ENCODE data around the gene CPEB2.

DNA sequence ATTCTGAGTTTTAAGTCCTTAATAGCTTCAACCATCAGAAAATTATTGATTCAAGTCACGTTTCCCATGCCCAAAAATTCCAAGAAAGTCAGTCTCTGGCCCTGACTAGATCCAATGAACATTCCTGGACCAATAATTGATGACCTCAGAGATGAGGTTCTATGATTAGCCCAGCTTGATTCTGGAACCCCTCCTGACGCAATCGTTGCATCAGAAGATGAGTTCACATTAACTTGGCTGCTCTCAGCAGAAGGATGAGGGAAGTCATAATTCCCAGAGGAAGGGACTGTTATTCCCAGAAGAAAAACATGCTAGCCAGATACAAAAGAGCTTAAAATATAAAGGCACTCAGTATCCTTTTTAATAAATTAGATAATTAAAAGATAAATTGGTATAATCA, 34.3 kb upstream of the CPEB2 start:
- TF ChIP-seq TAF1 (IDR thresholded peaks at IDR 0.05; ENCODE audit: borderline replicate concordance, insufficient read depth, low read length) (no peak), FOXP2 (optimal IDR thresholded peaks at IDR 0.05; ENCODE audit: borderline replicate concordance, extremely low read depth, extremely low read length, insufficient read depth) (no peak)
- TF ChIP-seq, protein P1, sequence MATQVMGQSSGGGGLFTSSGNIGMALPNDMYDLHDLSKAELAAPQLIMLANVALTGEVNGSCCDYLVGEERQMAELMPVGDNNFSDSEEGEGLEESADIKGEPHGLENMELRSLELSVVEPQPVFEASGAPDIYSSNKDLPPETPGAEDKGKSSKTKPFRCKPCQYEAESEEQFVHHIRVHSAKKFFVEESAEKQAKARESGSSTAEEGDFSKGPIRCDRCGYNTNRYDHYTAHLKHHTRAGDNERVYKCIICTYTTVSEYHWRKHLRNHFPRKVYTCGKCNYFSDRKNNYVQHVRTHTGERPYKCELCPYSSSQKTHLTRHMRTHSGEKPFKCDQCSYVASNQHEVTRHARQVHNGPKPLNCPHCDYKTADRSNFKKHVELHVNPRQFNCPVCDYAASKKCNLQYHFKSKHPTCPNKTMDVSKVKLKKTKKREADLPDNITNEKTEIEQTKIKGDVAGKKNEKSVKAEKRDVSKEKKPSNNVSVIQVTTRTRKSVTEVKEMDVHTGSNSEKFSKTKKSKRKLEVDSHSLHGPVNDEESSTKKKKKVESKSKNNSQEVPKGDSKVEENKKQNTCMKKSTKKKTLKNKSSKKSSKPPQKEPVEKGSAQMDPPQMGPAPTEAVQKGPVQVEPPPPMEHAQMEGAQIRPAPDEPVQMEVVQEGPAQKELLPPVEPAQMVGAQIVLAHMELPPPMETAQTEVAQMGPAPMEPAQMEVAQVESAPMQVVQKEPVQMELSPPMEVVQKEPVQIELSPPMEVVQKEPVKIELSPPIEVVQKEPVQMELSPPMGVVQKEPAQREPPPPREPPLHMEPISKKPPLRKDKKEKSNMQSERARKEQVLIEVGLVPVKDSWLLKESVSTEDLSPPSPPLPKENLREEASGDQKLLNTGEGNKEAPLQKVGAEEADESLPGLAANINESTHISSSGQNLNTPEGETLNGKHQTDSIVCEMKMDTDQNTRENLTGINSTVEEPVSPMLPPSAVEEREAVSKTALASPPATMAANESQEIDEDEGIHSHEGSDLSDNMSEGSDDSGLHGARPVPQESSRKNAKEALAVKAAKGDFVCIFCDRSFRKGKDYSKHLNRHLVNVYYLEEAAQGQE (IDR thresholded peaks at IDR 0.05; ENCODE audit: insufficient read depth in 1 of 2, low read depth in 2 of 2, low read length in 2 of 2): no peak

Measured in PFSK-1 (cell line).